Neural cell (in vitro differentiated cells): ENCODE data around the gene C11orf65. TPM values are rescaled to one million over a fixed set of nuclear protein-coding genes. Genes with fewer than 3 reads are reported as not detected.

ENCODE experiments used
- H2AFZ ChIP-seq: fragments of 200-600, 300-800 bp; sonication (generic), shearing (Covaris generic); 2 replicates; pipeline ENCODE4 v1.6.0; 2014; ENCODE audit warnings: low read depth, mild to moderate bottlenecking, antibody characterized with exemption, low read length, moderate library complexity
- H3F3A ChIP-seq: fragments of 200-600 bp; shearing (Covaris generic); 2 replicates; pipeline ENCODE4 v1.6.1; 2016; ENCODE audit warnings: mild to moderate bottlenecking, moderate library complexity, mixed read lengths, antibody characterized with exemption, low read length; ENCODE audit not compliant: insufficient read depth, poor library complexity, severe bottlenecking
- H3K27ac ChIP-seq: fragments of 200-600, 300-800 bp; sonication (generic), shearing (Covaris generic); 2 replicates; pipeline ENCODE4 v1.5.1; 2014; ENCODE audit warnings: mild to moderate bottlenecking, low read length, moderate library complexity
- H3K27me3 ChIP-seq: fragments of 300-800, 200-600 bp; sonication (generic), shearing (Covaris generic); 2 replicates; pipeline ENCODE4 v1.6.0; 2014; ENCODE audit warnings: mild to moderate bottlenecking, low read depth, low read length, moderate library complexity; ENCODE audit not compliant: insufficient read depth
- H3K36me3 ChIP-seq: fragments of 300-800, 200-600 bp; sonication (generic), shearing (Covaris generic); 2 replicates; pipeline ENCODE4 v1.5.1; 2014; ENCODE audit warnings: mild to moderate bottlenecking, antibody characterized with exemption, low read length, moderate library complexity; ENCODE audit not compliant: insufficient read depth
- H3K4me2 ChIP-seq: fragments of 300-800, 200-600 bp; sonication (generic), shearing (Covaris generic); 2 replicates; pipeline ENCODE4 v1.6.0; 2014; ENCODE audit warnings: mild to moderate bottlenecking, low read length
- H3K4me3 ChIP-seq: fragments of 300-800, 200-600 bp; sonication (generic), shearing (Covaris generic); 2 replicates; pipeline ENCODE4 v1.5.1; 2014; ENCODE audit warnings: mild to moderate bottlenecking, low read length, moderate library complexity
- H3K79me2 ChIP-seq: fragments of 200-600 bp; shearing (Covaris generic); replicated peaks from 2 replicates; pipeline ENCODE4 v1.6.0; 2014; ENCODE audit warnings: mild to moderate bottlenecking, low read length, moderate library complexity; ENCODE audit not compliant: insufficient read depth
- H3K9ac ChIP-seq: fragments of 300-800, 200-600 bp; sonication (generic), shearing (Covaris generic); 2 replicates; pipeline ENCODE4 v1.6.1; 2016; ENCODE audit warnings: mild to moderate bottlenecking, low read length, mixed read lengths
- H3K9me2 ChIP-seq: fragments of 200-600 bp; shearing (Covaris generic); 2 replicates; pipeline ENCODE4 v1.6.1; 2016; ENCODE audit warnings: mild to moderate bottlenecking, low read length, mixed read lengths; ENCODE audit not compliant: insufficient read depth
- H3K9me3 ChIP-seq: fragments of 200-600, 300-800 bp; sonication (generic), shearing (Covaris generic); 2 replicates; pipeline ENCODE4 v1.6.1; 2016; ENCODE audit warnings: mild to moderate bottlenecking, mixed run types, low read length, moderate library complexity, mixed read lengths
- H4K20me1 ChIP-seq: fragments of 200-600 bp; shearing (Covaris generic); 2 replicates; pipeline ENCODE4 v1.6.1; 2016; ENCODE audit warnings: mild to moderate bottlenecking, mixed run types; ENCODE audit not compliant: insufficient read depth
- EP300 ChIP-seq: fragments of 450-650 bp; conservative IDR thresholded peaks from 2 replicates; pipeline ENCODE4 v1.6.1; 2014; ENCODE audit warnings: antibody characterized with exemption, mild to moderate bottlenecking, moderate library complexity; ENCODE audit not compliant: poor library complexity, severe bottlenecking
- EZH2 ChIP-seq: fragments of 200-600, 300-800 bp; shearing (Covaris generic), sonication (generic); IDR thresholded peaks from 2 replicates; pipeline ENCODE4 v1.6.1; 2014; ENCODE audit warnings: antibody characterized with exemption, low read length, borderline replicate concordance, mild to moderate bottlenecking; ENCODE audit not compliant: insufficient read depth, poor library complexity, severe bottlenecking
- MXI1 ChIP-seq: fragments of 450-650 bp; conservative IDR thresholded peaks from 2 replicates; pipeline ENCODE4 v1.6.1; 2014; ENCODE audit warnings: antibody characterized with exemption, mild to moderate bottlenecking; ENCODE audit not compliant: poor library complexity, severe bottlenecking
- POLR2AphosphoS5 ChIP-seq: IDR thresholded peaks from 2 replicates; pipeline ENCODE4 v1.6.1; 2012
- RAD21 ChIP-seq: fragments of 450-650 bp; conservative IDR thresholded peaks from 2 replicates; pipeline ENCODE4 v1.6.1; 2014; ENCODE audit warnings: antibody characterized with exemption, mild to moderate bottlenecking, moderate library complexity
- SMC3 ChIP-seq: fragments of 450-650 bp; conservative IDR thresholded peaks from 2 replicates; pipeline ENCODE4 v1.6.1; 2014; ENCODE audit warnings: antibody characterized with exemption, mild to moderate bottlenecking, moderate library complexity; ENCODE audit not compliant: poor library complexity
- TAF1 ChIP-seq: IDR thresholded peaks from 2 replicates; pipeline ENCODE4 v1.6.1; 2012; ENCODE audit warnings: low read depth
- polyA plus RNA-seq: library from polyadenylated mRNA; depleted of rRNA; stranded (reverse); fragments of >200 nt; gene quantifications from 2 replicates; pipeline ENCODE4 v1.2.3, GENCODE V29; 2014
- TF ChIP-seq, protein P1 (sequence below): fragments of 450-650 bp; IDR thresholded peaks from 2 replicates; pipeline ENCODE4 v1.5.1; 2014; ENCODE audit warnings: antibody characterized with exemption, mild to moderate bottlenecking, moderate library complexity; ENCODE audit not compliant: poor library complexity, severe bottlenecking
- TF ChIP-seq, protein P2 (sequence below): IDR thresholded peaks from 2 replicates; pipeline ENCODE4 v1.6.1; 2012; ENCODE audit warnings: borderline replicate concordance

The C11orf65 gene
- polyA plus RNA-seq, 1 donor from 2014 or later = 1.1 TPM

DNA sequence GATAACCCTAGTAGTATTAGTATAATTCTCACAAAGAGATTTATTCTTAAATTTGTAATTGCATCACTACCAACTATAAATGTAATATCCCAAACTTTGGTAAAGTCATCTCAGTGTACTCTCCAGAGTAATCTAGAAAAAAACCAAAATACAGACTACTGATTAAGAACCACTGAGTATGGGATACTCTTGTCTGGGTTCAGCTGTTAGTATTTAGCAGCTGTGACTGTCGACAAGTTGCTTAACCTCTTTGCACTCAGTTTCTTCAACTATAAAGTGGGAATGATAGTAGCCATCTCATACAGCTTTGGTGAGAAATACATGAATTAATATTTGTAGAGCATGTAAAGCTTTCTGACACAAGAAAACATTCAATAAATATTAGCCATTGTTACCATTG, 35.3 kb downstream of the C11orf65 start:
- Histone ChIP-seq H3K9me3 (no peaks in the 10 kb centered on the region), H2AFZ (no peak overlapping the region), H3F3A (no peaks in the 10 kb centered on the region), H3K27me3 (no peaks in the 10 kb centered on the region), H4K20me1 (no peaks in the 10 kb centered on the region), H3K9me2 (no peaks in the 10 kb centered on the region), H3K9ac (no peak overlapping the region), H3K4me3 (no peak overlapping the region), H3K79me2 (no peaks in the 10 kb centered on the region), H3K4me2 (no peak overlapping the region), H3K36me3 (no peaks in the 10 kb centered on the region), H3K27ac (no peak overlapping the region)
- TF ChIP-seq, protein P1, sequence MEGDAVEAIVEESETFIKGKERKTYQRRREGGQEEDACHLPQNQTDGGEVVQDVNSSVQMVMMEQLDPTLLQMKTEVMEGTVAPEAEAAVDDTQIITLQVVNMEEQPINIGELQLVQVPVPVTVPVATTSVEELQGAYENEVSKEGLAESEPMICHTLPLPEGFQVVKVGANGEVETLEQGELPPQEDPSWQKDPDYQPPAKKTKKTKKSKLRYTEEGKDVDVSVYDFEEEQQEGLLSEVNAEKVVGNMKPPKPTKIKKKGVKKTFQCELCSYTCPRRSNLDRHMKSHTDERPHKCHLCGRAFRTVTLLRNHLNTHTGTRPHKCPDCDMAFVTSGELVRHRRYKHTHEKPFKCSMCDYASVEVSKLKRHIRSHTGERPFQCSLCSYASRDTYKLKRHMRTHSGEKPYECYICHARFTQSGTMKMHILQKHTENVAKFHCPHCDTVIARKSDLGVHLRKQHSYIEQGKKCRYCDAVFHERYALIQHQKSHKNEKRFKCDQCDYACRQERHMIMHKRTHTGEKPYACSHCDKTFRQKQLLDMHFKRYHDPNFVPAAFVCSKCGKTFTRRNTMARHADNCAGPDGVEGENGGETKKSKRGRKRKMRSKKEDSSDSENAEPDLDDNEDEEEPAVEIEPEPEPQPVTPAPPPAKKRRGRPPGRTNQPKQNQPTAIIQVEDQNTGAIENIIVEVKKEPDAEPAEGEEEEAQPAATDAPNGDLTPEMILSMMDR = no peak
- TF ChIP-seq SMC3 (no peak), POLR2AphosphoS5 (no peak), RAD21 (no peak), EP300 (no peak), TAF1 (no peak), EZH2 (no peak), MXI1 (no peak)
- TF ChIP-seq, protein P2, sequence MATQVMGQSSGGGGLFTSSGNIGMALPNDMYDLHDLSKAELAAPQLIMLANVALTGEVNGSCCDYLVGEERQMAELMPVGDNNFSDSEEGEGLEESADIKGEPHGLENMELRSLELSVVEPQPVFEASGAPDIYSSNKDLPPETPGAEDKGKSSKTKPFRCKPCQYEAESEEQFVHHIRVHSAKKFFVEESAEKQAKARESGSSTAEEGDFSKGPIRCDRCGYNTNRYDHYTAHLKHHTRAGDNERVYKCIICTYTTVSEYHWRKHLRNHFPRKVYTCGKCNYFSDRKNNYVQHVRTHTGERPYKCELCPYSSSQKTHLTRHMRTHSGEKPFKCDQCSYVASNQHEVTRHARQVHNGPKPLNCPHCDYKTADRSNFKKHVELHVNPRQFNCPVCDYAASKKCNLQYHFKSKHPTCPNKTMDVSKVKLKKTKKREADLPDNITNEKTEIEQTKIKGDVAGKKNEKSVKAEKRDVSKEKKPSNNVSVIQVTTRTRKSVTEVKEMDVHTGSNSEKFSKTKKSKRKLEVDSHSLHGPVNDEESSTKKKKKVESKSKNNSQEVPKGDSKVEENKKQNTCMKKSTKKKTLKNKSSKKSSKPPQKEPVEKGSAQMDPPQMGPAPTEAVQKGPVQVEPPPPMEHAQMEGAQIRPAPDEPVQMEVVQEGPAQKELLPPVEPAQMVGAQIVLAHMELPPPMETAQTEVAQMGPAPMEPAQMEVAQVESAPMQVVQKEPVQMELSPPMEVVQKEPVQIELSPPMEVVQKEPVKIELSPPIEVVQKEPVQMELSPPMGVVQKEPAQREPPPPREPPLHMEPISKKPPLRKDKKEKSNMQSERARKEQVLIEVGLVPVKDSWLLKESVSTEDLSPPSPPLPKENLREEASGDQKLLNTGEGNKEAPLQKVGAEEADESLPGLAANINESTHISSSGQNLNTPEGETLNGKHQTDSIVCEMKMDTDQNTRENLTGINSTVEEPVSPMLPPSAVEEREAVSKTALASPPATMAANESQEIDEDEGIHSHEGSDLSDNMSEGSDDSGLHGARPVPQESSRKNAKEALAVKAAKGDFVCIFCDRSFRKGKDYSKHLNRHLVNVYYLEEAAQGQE = no peak

DNA sequence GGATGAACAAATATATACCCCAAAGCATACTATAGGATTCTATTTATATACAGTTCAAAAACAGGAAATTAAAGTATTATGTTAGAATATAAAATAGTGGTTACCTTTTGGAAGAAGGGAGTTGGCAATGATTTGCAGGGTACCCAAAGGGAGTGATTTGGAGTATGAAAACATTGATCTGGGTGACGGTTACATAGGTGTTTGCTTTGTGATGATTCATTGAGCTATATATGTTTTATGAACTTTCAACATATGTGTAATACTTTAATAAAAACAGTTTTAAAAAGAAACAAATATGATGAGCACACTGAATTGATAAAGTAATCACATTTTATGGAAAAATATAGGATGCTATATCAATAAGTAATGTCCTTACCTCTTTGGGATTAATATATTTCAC, 36.0 kb downstream of the C11orf65 start:
- H3K4me3 ChIP-seq = no peak overlapping the region
- no peaks in the 10 kb centered on the region for H3F3A ChIP-seq

More for the DNA sequence above, 36.0 kb downstream of the C11orf65 start:
- Histone ChIP-seq H2AFZ (no peak overlapping the region), H3K27ac (no peak overlapping the region), H3K9me2 (no peaks in the 10 kb centered on the region), H3K4me2 (no peak overlapping the region), H3K36me3 (no peaks in the 10 kb centered on the region), H3K79me2 (no peaks in the 10 kb centered on the region), H3K27me3 (no peaks in the 10 kb centered on the region), H3K9me3 (no peaks in the 10 kb centered on the region), H4K20me1 (no peaks in the 10 kb centered on the region), H3K9ac (no peak overlapping the region)
- TF ChIP-seq TAF1 = no peak
- no peak for TF ChIP-seq RAD21
- no peak for TF ChIP-seq EP300
- TF ChIP-seq MXI1 = no peak
- TF ChIP-seq, protein P2 = no peak
- TF ChIP-seq, protein P1 = no peak
- no peak for TF ChIP-seq SMC3
- no peak for TF ChIP-seq EZH2
- no peak for TF ChIP-seq POLR2AphosphoS5
